Esophagus muscularis mucosa (tissue), 4 donors: Measurements from ENCODE around the gene KNOP1.

Experiments used
- CTCF ChIP-seq, 3 experiments: fragments of 200-600 bp in 2 of 3; fragments of 450-650 bp in 1 of 3; sonication (generic) in 2 of 3; IDR thresholded peaks; one replicate each; pipeline ENCODE4 v1.5.1; 2017 to 2019; ENCODE audit warnings: antibody characterized with exemption in 3 of 3, mild to moderate bottlenecking in 2 of 3, moderate library complexity in 1 of 3
- EP300 ChIP-seq: sonication (generic); formaldehyde crosslinking; IDR thresholded peaks from one replicate; pipeline ENCODE4 v1.6.1; 2017; ENCODE audit warnings: antibody characterized with exemption
- POLR2A ChIP-seq: fragments of 450-650 bp; IDR thresholded peaks from one replicate; pipeline ENCODE4 v1.6.1; 2017; ENCODE audit warnings: antibody characterized with exemption, moderate library complexity, mild to moderate bottlenecking, low read depth
- POLR2AphosphoS5 ChIP-seq, 2 donors: sonication (generic); formaldehyde crosslinking; IDR thresholded peaks; one replicate each; pipeline ENCODE4 v1.6.1; 2017; ENCODE audit warnings: antibody characterized with exemption in 2 of 2

- TF ChIP-seq CTCF (IDR thresholded peaks at IDR 0.05) (no peak), EP300 (no peak), POLR2A (no peak), POLR2AphosphoS5 (IDR thresholded peaks at IDR 0.05) (no peak)
Observed at GRCh38 chr16:19660432-19660831, 57.6 kb downstream of the KNOP1 start.
